Activated T-helper 9 cell treated with anti-CD3 and anti-CD28 coated beads, Interleukin-2, amount 50 U/mL, for 16 hours (primary cell): ENCODE data around the gene C11orf21.

ENCODE experiments used
- DNase-seq: peaks from one replicate; pipeline ENCODE4 v3.0.0-alpha.2; 2020; ENCODE audit warnings: low read depth

Gene C11orf21

DNA sequence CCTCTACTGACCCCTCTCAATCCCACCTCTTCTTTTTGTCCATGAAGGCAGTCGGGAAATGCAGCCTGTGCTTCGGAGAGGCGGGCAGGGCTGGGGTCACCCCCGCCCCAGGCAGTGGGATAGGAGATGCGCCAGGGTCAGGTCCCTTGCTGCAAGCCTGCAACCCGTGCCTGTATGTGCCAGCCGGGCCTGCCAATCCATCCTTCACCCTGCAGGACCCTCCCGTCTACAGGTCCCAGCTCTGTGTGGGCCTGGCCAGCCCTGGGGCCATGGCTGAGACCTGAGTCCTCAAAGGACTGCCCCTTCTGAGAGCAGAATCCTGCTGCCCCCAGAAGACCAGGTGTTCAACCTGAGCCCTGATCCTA lies 42.3 kb downstream of the C11orf21 start:
- DNase-seq: no peak

GRCh38 chr11:2258501-2259465 lies 42.9 kb downstream of the C11orf21 start:
- no peak for DNase-seq

- no peak for DNase-seq
Observed at GRCh38 chr11:2256951-2257700, 44.6 kb downstream of the C11orf21 start.

GRCh38 chr11:2256293-2256913 lies 45.3 kb downstream of the C11orf21 start:
- no peak for DNase-seq

GRCh38 chr11:2252018-2252417 lies 49.7 kb downstream of the C11orf21 start:
- no peak for DNase-seq

GRCh38 chr11:2251138-2251537 lies 50.6 kb downstream of the C11orf21 start:
- DNase-seq: no peak

DNA sequence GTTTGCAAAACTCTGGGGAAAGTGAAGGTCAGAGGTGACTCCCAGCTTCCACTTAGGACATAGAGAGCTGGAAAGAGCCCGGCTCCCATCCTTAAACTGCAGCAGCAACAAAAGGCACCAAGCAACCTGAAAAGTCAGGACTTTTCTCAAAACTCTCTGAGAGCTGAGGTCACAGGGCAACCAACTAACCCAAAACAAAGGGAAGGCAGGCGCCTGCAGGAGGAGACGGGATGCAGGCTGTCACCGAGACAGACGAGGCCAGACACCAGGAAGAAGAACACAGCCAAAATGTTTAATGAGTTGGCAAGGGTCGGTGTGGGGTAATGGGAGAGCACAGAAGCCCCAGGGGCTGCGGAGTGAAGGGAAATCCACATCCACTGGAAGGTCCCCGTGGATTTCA lies 51.2 kb downstream of the C11orf21 start:
- no peak for DNase-seq

DNA sequence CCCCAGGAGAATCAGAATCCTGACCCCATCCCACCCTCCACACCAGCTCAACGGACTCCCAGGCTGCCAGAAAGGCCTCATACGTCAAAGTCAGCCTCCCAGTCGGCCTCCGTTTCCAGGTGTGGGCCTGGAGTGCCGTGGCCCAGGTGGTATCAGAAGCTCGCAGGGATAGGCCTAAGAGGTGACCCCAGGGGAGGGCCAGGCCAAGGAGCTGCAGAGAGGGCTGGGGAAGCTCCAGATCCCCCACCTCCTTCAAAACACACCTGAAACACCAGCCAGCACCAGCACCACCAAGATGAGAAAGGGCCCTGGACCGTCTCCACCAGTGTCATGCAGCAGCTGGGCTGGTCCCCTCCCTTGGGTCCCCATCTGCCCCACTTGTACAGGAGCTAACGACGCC lies 51.7 kb downstream of the C11orf21 start:
- DNase-seq: no peak

DNA sequence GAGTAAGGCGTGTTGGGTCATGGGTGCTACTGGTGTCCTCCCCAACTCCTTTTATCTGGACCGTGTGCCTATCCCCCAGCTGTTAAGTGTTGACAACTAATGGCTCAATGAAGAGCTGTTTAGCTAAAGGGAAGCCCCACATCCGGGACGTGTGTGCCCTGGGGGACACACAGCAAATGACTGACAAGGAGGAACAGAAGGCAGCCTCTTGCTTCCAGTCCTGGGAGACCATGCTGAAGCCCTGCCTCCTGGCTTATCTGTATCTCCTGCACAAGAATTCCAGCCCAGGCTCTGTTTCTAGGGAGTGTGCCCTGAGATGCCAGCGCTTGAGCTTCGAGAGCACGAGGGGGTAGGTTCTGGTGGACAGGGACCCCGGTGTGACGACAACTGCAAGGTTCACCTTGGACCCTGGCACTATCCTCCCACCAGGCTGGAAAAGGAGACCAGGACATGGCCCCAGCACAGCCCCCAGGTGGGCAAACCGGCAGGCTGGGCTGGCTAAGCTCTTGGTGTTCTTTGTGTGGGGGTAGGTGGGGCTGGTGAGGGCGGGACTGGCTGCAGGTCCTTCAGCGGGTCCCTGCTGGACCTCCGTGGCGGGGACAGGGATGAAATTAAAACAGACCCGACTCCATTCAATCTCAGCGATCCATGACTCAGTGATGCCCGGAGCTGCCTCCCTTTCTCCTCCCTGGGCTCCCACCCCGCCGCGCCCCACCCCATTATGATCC lies 52.4 kb downstream of the C11orf21 start:
- no peak for DNase-seq

DNA sequence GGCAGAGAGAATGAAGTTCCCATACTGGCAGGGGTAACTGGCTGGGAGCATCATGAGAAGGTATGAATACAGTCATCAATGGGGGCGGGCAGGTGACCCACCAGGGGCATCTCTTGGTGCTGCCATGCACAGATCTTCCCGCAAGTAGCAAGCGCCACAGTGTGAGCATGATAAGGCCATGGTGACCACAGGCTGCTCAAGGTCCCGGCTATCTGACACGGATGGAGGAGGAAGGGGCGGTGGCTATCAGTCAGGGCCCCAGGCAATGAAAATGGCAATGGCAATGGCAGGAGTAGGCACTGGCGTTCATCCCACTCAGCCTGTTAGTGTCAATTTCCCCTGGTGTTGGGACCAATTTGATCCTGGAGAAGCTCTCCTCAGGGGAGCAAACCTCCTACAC lies 53.0 kb downstream of the C11orf21 start:
- no peak for DNase-seq

GRCh38 chr11:2248242-2248641 lies 53.5 kb downstream of the C11orf21 start:
- DNase-seq: no peak

DNA sequence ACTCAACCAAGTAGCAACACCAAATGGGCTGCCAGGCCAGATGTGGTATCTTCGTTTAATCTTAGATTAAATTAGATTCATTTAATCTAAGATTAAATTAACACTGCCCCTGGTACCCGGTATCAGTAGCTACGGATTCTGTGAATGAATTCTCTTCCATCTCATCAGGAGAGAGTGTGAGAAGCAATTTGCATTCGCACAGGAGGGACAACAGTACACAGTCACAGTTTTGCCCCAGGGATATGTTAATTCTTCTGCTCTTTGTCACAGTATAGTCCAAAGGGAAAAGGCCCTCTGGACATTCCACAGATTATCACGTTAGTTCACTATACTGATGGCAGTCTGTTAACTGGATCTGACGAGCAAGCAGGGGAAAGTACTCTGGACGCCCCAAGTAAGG lies 54.2 kb downstream of the C11orf21 start:
- DNase-seq: no peak
